ENCODE measurements around the gene AGPAT1.
"Not testable (repeated sequence)": the region's sequence is repeated elsewhere in the genome, so short reads cannot be mapped to it uniquely, and the experiment has no call there.

AGPAT1 gene

DNA sequence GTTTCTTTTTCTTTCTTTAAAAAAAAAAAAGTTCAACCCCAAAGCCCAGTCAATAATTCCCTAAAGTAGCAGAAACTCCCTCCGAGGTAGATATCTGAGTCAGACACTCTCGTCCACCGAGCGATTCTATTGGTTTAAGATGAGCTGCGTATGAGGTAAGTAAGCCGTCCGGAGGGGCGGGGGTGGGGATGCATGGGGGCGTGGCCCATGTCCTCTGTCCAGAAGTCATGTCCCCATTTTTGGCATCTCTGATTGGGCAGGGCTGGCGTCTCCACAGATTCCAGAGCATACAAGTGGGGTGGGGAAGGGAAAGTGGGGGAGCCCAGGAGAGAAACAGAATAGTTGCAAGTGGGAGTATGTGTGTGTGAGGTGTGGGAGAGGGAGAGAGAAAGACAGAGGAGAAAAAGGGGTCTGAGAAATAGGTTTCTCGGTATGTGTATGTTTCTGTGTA, 9.8 kb upstream of the AGPAT1 start:
- not testable (repeated sequence) for DNase-seq

DNA sequence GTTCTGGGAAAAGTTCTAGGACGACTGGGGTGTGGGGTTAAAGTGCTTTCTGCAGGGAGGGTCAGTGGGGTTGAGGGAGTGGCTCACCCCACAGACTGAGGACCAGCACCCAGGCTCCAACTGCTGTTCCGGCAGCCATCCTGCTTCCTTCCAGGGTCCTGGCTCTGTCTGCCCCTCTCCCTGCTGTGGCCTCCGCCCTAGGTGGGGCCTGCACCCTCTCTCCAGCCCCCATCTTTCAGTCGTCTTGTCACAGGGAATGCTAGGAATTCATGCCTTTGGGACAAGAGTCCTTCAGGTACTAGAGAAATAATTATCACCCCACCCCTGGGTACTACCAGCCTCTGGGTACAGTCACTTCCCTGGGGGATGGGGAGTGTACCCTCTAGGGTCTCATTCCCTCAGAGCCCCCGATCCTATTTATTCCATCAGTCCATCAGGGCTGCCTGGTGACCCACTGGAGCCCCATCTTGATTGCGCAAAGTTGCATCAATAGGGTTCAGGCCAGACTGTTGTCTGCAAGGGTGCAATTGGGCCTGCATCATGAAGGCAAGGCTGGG, 8.3 kb upstream of the AGPAT1 start, which contains the start of gene AGER:
AGER (minus strand) TSS at position 170 of the 557 bp plus-strand sequence; CDS start at position 139, 31 bp downstream.
- no peak for DNase-seq

DNA sequence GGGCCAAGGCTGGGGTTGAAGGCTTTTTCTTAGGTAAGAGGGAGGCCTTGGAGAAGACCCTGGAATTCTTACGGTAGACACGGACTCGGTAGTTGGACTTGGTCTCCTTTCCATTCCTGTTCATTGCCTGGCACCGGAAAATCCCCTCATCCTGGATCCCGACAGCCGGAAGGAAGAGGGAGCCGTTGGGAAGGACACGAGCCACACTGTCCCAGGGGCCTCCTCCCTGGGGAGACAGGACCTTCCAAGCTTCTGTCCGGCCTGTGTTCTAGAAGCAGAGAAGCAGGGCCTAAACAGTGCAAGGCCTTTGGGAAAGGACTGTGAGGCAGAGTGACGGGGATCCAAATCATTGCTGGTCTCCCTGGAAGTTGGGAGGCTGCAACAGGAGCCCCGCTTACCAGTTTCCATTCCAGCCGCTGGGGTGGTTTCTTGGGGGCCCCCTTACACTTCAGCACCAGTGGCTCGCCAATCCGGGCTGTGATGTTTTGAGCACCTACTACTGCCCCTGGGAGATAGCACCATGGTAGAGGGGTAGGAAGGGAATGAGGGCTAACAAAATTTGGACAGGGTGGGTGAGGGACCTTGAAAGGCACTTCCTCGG, 7.7 kb upstream of the AGPAT1 start:
- no peak for DNase-seq

- DNase-seq, result no peak
Observed at GRCh38 chr6:32183030-32183429, 7.1 kb upstream of the AGPAT1 start.

DNA sequence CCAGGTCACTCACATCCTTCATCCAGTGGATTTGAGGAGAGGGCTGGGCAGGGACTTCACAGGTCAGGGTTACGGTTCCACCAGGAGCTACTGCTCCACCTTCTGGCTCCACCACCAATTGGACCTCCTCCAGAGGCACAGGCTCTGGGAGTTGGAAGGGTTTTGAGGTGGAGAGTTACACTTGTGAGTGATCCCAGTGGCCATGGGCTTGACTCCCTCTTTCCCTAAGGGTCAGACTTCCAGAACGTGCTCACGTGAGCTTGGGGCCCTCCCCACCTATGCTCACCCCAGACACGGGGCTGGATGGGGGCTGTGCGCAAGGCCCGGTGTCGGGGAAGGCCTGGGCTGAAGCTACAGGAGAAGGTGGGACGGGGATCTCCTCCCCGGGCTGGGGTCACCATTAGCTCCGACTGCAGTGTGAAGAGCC, 6.7 kb upstream of the AGPAT1 start:
- DNase-seq, result no peak

DNA sequence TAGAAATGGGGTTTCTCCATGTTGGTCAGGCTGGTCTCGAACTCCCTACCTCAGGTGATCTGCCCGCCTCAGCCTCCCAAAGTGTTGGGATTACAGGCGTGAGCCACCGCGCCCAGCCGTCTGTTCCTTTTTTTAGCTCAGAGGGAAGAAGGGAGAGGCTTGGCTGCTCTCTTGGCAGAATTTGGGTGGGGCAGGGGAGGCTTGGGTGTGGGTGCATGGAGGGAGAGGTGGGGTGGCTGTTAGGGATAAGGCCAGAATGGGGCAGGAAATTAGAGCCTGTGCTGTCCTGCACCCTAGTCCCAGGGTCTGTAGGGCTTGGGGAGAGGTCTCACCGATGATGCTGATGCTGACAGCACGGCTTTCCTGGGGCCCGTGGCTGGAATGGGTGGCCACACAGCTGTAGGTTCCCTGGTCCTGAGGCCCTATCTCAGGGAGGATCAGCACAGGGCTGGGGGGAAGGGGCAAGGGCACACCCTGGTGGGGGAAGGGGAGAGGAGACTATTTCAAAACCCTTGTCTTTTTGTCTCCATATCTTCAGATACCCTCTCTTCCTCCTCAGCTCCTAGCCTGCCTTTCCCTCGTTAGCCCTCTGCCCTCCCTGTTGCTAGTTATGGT, 6.1 kb upstream of the AGPAT1 start:
- no peak for DNase-seq

GRCh38 chr6:32181148-32181702, 5.3 kb upstream of the AGPAT1 start:
- DNase-seq, result no peak

- no peak for DNase-seq
Observed at GRCh38 chr6:32179766-32180405, 4.0 kb upstream of the AGPAT1 start.

GRCh38 chr6:32178547-32179440, 2.9 kb upstream of the AGPAT1 start:
- DNase-seq, result peak; percentile 23

GRCh38 chr6:32177788-32178546, 2.1 kb upstream of the AGPAT1 start, which contains the start of gene RNF5:
Gene RNF5, plus strand, starts transcription at chr6:32178405. Its CDS starts 107 bp downstream, at chr6:32178512.
- DNase-seq, result peak; percentile 99

DNA sequence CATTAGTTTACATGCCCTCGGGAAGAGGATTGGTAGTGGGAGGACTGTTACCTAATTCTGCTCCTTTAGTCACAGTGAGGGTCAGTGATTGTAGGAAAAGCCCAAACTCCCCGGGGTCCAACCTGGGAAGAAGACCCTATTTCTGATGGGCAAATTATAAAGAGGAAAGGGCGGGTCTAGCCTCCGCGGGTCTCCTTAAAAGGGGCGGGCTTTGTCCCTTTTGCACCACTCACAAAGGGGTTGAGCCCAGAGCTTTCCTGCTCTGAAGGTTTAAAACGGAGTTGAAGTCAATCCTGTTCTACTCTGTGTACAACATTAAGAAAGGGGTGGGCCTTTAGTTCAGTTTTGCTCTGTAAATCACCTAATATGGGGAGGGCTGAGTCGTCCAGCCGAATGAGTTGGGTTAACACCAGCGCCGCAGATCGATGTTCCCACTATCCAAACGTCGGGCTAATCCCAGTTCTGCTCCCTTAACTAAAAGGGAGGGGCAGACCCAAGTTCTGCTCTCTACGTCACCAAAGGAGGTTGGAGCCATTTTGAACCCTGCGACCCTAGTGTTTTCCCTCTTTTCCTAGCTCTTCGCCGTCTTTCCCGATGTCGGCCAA, 1.4 kb upstream of the AGPAT1 start:
- DNase-seq, result peak; percentile 63

DNA sequence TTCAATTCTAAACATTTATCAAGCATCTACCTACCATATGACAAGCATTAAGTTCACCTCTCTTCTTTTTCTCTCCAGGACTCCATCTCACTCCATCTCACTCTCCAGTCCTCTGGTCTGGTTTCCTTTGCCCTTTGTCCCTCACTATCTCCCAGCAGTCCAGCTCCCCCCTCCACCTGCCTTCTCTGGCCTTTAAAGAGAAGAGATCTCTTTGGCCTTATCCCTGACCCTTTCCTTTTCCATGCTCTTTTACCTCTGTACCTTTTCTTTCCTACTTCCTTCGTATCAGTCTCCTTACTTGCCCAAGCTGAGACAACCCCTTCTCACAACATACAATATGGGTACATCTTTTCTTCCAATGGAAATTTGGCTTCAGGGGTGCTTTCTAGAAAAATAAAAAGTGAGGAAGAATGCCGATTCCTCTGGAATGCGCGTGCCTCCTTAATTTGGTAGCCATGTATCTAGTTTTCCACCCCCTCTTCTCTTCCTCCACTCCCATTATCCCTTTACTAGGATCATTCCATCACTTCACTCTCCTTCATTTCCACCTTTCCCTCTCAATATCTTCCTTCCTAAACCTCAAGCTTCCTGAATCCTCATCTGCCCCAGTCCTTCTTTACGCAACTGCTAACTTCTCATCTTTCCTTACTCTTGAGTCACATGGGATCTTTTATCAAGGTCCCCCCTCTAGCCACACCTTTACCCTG, 745 bp upstream of the AGPAT1 start:
- DNase-seq, result no peak

DNA sequence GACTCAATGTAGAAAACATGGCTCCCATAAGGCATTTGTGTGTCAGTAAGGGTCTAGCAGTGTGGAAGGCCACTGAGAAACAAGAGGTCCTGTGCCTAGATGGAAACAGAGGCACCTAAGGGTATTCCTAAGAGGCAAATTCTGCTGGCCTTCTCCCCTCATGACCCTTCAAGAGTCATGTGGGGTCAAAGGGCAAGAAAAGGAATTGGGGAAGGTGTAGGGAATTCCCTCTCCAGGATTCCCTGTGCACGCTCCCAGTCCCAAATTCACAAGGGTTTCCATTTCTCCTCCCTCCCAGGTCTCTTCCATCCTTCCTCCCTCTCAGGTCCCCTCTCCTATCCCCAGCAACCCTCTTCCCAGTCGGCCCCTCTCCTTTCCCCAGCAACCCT, 568 bp downstream of the AGPAT1 start:
- no peak for DNase-seq

GRCh38 chr6:32174416-32174815, 1.5 kb downstream of the AGPAT1 start:
- no peak for DNase-seq

GRCh38 chr6:32173051-32173727, 2.7 kb downstream of the AGPAT1 start:
- no peak for DNase-seq

GRCh38 chr6:32171234-32171633, 4.7 kb downstream of the AGPAT1 start:
- no peak for DNase-seq

DNA sequence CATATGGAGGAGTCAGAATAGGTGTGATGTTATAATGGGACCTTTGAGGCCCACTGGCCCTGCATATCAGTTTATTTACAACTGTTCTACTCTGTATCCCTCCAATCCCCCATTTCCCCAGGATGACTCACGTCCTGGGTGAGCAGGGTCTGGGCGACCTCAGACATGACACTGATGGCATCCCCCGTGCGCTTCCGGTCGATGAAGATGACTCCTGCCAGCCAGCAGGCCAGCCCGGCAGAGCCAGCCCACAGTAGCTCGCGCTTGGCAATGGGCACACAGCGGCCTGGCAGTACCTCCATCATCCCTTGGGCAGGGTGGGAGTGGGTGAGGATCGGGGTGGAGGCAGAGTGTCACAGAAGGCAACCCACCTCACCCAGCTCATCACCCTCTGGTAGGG, 5.6 kb downstream of the AGPAT1 start:
- no peak for DNase-seq

GRCh38 chr6:32168807-32169591, 6.9 kb downstream of the AGPAT1 start:
- DNase-seq, result no peak

GRCh38 chr6:32168350-32168749, 7.5 kb downstream of the AGPAT1 start:
- no peak for DNase-seq

Measured in midbrain (tissue), 1 donor.